HG03432 (cell line): Measurements from ENCODE around the gene WRNIP1.

Source experiments
- ATAC-seq: cut with Tn5 transposase; IDR thresholded peaks from one replicate; pipeline ENCODE4 v1.9.1; 2021; ENCODE audit warnings: mild to moderate bottlenecking, moderate library complexity; ENCODE audit not compliant: unreplicated experiment

The WRNIP1 gene

DNA sequence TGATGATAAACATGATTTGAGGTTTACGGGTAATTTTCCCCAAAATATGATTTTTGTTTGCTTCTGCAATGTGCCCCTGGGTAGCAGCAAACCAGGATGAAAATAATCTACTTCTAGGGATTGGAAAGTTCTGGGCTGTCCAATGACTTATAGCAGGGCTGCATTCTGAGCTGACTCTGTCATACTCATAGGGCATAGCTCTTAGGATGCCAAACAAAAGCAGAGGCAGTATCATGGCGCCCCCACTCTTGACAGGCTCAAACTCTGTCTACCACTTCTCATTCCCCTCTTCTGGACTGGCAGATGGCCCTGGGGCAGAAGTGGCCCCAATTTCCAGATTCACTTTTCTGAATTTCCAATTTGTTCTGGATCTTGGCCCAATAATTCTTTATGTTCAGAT, 66.2 kb downstream of the WRNIP1 start:
- ATAC-seq, result no peak

DNA sequence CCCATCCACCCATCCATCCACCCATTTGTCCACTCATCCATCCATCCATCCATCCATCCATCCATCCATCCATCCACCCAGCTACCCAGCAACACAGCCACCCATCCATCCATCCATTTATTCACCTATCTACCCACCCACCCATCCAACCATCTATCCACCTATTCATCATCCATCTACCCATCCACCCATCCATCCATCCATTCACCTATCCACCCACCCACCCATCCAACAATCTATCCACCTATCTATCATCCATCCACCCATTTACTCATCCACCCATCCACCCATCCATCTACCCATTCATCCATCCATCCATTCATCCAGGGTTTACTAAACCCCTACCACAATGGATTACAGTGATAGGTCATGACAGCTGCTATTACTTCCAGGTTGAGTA, 69.1 kb downstream of the WRNIP1 start:
- no peak for ATAC-seq
